ENCODE measurements around the gene OR4K14. TPM values are rescaled to one million over a fixed set of nuclear protein-coding genes. Genes with fewer than 3 reads are reported as not detected.
"Not testable (repeated sequence)": the region's sequence is repeated elsewhere in the genome, so short reads cannot be mapped to it uniquely, and the experiment has no call there.

Gene OR4K14, protein sequence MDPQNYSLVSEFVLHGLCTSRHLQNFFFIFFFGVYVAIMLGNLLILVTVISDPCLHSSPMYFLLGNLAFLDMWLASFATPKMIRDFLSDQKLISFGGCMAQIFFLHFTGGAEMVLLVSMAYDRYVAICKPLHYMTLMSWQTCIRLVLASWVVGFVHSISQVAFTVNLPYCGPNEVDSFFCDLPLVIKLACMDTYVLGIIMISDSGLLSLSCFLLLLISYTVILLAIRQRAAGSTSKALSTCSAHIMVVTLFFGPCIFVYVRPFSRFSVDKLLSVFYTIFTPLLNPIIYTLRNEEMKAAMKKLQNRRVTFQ
- total RNA-seq = not detected

- DNase-seq = no peak
Measured at GRCh38 chr14:20019257-20019865, at the start of gene OR4K14. Gene OR4K14, minus strand, starts transcription at chr14:20019307. Its CDS starts 4,114 bp downstream, at chr14:20015193.

- DNase-seq = no peak
Measured at GRCh38 chr14:20059745-20060144, 40.6 kb upstream of the OR4K14 start, which contains the start of gene OR4L1. Gene OR4L1, plus strand, starts transcription at chr14:20060045. Its CDS starts 0 bp downstream, at chr14:20060045.

- no peak for DNase-seq
Measured at GRCh38 chr14:20048202-20048601, 29.1 kb upstream of the OR4K14 start.

GRCh38 chr14:20044243-20044642 is 25.1 kb upstream of the OR4K14 start:
- no peak for DNase-seq

- DNase-seq = no peak
Measured at GRCh38 chr14:20035938-20036337, 16.8 kb upstream of the OR4K14 start, which contains the start of gene OR4K13. Gene OR4K13, minus strand, starts transcription at chr14:20036038. Its CDS starts 1,280 bp downstream, at chr14:20034758.

DNA sequence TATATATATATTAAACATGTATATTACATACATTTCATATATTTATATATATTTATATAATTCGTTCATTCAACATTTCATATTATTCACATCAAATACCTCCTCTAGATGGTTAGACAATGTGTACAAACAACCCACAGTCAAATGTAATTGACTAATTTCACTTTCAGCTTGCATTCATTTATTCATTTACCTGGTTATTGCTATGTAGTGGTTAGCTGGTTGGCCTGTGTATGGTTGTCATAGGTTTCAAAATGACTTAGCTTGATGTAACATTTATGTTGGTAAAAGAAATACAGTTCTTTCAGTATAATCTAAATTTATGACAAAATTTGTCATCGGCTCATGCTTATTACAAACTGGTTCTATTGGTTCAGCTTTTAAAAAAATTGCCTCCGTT is 16.3 kb upstream of the OR4K14 start:
- DNase-seq = no peak

DNA sequence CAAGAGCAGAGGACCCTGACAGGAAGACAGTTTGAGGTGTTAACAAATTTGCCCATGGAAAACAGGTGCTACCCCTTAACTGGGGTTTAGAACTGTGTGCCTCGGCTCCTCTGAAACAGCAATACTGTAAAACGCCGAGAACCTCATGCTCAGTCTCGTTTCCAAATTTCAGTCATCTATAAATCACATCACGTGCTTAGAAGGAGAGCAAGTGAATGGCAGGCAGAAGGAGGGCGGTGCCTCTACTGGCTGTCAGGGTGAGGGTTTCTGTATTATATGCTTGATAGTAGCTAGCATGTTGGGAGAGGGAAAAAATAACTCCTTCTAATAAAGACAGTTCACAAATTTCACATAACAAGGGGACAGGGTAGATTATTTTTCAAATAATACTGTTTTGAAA is 12.0 kb upstream of the OR4K14 start:
- DNase-seq = no peak

DNA sequence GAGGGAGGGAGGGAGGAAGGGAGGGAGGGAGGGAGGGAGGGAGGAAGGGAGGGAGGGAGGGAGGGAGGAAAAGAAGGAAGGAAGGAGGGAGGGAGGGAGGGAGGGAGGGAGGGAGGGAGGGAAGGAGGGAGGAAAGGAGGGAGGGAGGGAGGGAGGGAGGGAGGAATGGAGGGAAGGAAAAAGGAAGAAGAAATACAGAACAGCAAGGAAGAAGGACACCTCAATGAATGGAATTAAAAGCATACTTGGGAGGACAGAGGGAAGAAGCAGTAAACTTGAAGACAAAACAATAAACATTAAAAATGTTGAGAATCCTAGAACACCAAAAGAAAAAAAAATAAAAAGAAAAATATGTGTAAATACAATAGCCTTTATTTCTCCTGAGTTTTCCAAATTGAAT is 11.0 kb downstream of the OR4K14 start:
- DNase-seq = no peak

DNA sequence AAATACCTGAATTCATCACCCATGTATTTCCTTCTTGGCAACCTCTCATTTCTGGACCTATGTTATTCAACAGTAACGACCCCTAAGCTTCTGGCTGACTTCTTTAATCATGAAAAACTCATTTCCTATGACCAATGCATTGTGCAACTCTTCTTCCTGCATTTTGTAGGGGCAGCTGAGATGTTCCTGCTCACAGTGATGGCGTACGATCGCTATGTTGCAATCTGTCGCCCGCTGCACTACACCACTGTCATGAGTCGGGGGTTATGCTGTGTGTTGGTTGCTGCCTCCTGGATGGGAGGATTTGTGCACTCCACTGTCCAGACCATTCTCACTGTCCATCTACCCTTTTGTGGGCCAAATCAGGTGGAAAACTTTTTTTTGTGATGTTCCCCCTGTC is 16.8 kb downstream of the OR4K14 start:
- DNase-seq = no peak

DNA sequence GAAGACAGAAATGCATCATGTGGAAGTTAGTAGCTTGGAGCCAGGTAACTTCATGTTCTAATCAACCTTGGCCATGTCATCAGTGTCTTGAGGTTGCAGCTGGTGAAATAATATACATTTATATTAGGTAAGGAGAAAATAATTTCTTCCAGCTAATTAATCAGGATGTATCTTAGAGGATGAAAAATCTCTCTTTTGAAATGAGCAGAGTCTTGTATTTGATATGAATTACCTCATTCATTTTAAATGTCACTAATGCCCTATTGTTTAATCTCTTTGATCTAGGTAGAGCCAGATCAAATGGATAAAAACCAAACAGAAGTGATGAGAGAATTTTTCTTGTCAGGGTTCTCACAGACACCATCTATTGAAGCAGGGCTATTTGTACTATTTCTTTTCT is 17.2 kb downstream of the OR4K14 start, which contains the start of gene OR4Q2:
TSS of gene OR4Q2 (plus strand) at position 301 of the 400 bp plus-strand sequence.
- DNase-seq = no peak

DNA sequence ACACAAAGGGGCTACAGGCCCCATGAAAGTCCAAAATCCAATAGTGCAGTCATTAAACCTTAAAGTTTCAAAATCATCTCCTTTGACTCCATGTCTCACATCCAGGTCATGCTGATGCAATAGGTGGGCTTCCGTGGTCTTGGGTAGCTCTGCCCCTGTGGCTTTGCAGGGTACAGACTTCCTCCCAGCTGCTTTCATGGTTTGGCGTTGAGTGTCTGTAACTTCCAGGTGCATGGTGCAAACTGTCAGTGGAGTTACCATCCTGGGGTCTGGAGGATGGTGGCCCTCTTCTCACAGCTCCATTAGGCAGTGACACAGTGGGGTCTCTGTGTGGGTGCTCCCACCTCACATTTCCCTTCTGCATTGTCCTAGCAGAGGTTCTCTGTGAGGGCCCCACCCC is 25.7 kb downstream of the OR4K14 start:
- no peak for DNase-seq

DNA sequence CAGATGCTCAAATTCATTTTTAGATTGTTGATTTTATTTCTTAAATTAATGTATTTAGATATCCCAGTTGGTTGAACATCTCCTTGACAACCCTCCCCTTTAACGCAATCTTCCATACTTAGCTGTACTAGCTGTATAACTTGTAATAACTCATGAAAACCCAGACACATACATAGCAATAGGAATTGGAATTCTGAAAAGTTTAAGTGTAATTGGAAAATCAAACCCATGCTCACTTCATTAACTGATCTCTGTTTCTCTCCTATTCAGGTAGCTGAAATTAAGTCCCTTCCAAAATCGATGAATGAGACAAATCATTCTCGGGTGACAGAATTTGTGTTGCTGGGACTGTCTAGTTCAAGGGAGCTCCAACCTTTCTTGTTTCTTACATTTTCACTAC is 43.8 kb downstream of the OR4K14 start, which contains the start of gene OR4K15:
TSS of gene OR4K15 (plus strand) at position 301 of the 400 bp plus-strand sequence. CDS start at position 301, 0 bp downstream.
- no peak for DNase-seq

GRCh38 chr14:19974844-19975243 is 44.3 kb downstream of the OR4K14 start:
- DNase-seq = no peak

DNA sequence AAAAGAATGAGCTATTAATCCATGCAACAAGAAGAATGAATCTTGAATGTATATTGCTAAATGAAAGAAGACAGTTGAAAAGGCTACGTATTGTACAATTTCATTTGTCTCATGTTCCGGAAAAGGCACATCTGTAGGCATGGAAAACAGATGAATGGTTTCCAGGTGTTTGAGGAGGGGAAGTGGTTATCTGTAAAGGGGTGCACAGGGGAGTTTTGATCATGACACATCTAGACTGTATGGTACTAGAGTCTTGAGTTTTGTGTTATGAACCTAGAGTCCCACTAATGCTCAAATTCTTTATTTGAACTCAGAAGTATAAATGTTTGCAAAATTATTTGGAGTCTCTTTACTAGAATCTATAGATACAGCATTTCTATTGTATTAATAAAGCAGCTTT is 49.4 kb downstream of the OR4K14 start:
- DNase-seq = not testable (repeated sequence)

Other genes with a start within 250 kb of the OR4K14 start
- not detected for gene OR4M1, start 245.8 kb downstream of the OR4K14 start, total RNA-seq
- not detected for gene OR4N2, start 215.5 kb downstream of the OR4K14 start, total RNA-seq
- not detected for gene OR4K2, start 144.2 kb downstream of the OR4K14 start, total RNA-seq
- gene OR4K5, start 98.7 kb downstream of the OR4K14 start, total RNA-seq = not detected
- not detected for gene OR4K1, start 88.4 kb downstream of the OR4K14 start, total RNA-seq
- not detected for gene OR4K15, start 43.7 kb downstream of the OR4K14 start, total RNA-seq
- not detected for gene OR4Q2, start 17.1 kb downstream of the OR4K14 start, total RNA-seq
- not detected for gene OR4K13, start 16.7 kb upstream of the OR4K14 start, total RNA-seq
- not detected for gene OR4L1, start 40.7 kb upstream of the OR4K14 start, total RNA-seq
- gene OR4K17, start 91.4 kb upstream of the OR4K14 start, total RNA-seq = not detected
- gene OR4N5, start 119.5 kb upstream of the OR4K14 start, total RNA-seq = not detected
- gene OR11G2, start 171.6 kb upstream of the OR4K14 start, total RNA-seq = not detected
- gene OR11H6, start 204.4 kb upstream of the OR4K14 start, total RNA-seq = not detected
- gene OR11H7, start 209.7 kb upstream of the OR4K14 start, total RNA-seq = not detected
- gene OR11H4, start 220.0 kb upstream of the OR4K14 start, total RNA-seq = not detected

Measured in tongue (tissue), 2 donors.